Neural cell (in vitro differentiated cells): ENCODE measurements around the gene SMS. TPM values are rescaled to one million over a fixed set of nuclear protein-coding genes. Genes with fewer than 3 reads are reported as not detected.

Source experiments
- H2AFZ ChIP-seq: fragments of 200-600, 300-800 bp; sonication (generic), shearing (Covaris generic); 2 replicates; pipeline ENCODE4 v1.6.0; 2014; ENCODE audit warnings: low read depth, mild to moderate bottlenecking, antibody characterized with exemption, low read length, moderate library complexity
- H3F3A ChIP-seq: fragments of 200-600 bp; shearing (Covaris generic); 2 replicates; pipeline ENCODE4 v1.6.1; 2016; ENCODE audit warnings: mild to moderate bottlenecking, moderate library complexity, mixed read lengths, antibody characterized with exemption, low read length; ENCODE audit not compliant: insufficient read depth, poor library complexity, severe bottlenecking
- H3K27ac ChIP-seq: fragments of 200-600, 300-800 bp; sonication (generic), shearing (Covaris generic); 2 replicates; pipeline ENCODE4 v1.5.1; 2014; ENCODE audit warnings: mild to moderate bottlenecking, low read length, moderate library complexity
- H3K27me3 ChIP-seq: fragments of 300-800, 200-600 bp; sonication (generic), shearing (Covaris generic); 2 replicates; pipeline ENCODE4 v1.6.0; 2014; ENCODE audit warnings: mild to moderate bottlenecking, low read depth, low read length, moderate library complexity; ENCODE audit not compliant: insufficient read depth
- H3K36me3 ChIP-seq: fragments of 300-800, 200-600 bp; sonication (generic), shearing (Covaris generic); 2 replicates; pipeline ENCODE4 v1.5.1; 2014; ENCODE audit warnings: mild to moderate bottlenecking, antibody characterized with exemption, low read length, moderate library complexity; ENCODE audit not compliant: insufficient read depth
- H3K4me2 ChIP-seq: fragments of 300-800, 200-600 bp; sonication (generic), shearing (Covaris generic); 2 replicates; pipeline ENCODE4 v1.6.0; 2014; ENCODE audit warnings: mild to moderate bottlenecking, low read length
- H3K4me3 ChIP-seq: fragments of 300-800, 200-600 bp; sonication (generic), shearing (Covaris generic); 2 replicates; pipeline ENCODE4 v1.5.1; 2014; ENCODE audit warnings: mild to moderate bottlenecking, low read length, moderate library complexity
- H3K79me2 ChIP-seq: fragments of 200-600 bp; shearing (Covaris generic); replicated peaks from 2 replicates; pipeline ENCODE4 v1.6.0; 2014; ENCODE audit warnings: mild to moderate bottlenecking, low read length, moderate library complexity; ENCODE audit not compliant: insufficient read depth
- H3K9ac ChIP-seq: fragments of 300-800, 200-600 bp; sonication (generic), shearing (Covaris generic); 2 replicates; pipeline ENCODE4 v1.6.1; 2016; ENCODE audit warnings: mild to moderate bottlenecking, low read length, mixed read lengths
- H3K9me2 ChIP-seq: fragments of 200-600 bp; shearing (Covaris generic); 2 replicates; pipeline ENCODE4 v1.6.1; 2016; ENCODE audit warnings: mild to moderate bottlenecking, low read length, mixed read lengths; ENCODE audit not compliant: insufficient read depth
- H3K9me3 ChIP-seq: fragments of 200-600, 300-800 bp; sonication (generic), shearing (Covaris generic); 2 replicates; pipeline ENCODE4 v1.6.1; 2016; ENCODE audit warnings: mild to moderate bottlenecking, mixed run types, low read length, moderate library complexity, mixed read lengths
- H4K20me1 ChIP-seq: fragments of 200-600 bp; shearing (Covaris generic); 2 replicates; pipeline ENCODE4 v1.6.1; 2016; ENCODE audit warnings: mild to moderate bottlenecking, mixed run types; ENCODE audit not compliant: insufficient read depth
- EP300 ChIP-seq: fragments of 450-650 bp; conservative IDR thresholded peaks from 2 replicates; pipeline ENCODE4 v1.6.1; 2014; ENCODE audit warnings: antibody characterized with exemption, mild to moderate bottlenecking, moderate library complexity; ENCODE audit not compliant: poor library complexity, severe bottlenecking
- MXI1 ChIP-seq: fragments of 450-650 bp; conservative IDR thresholded peaks from 2 replicates; pipeline ENCODE4 v1.6.1; 2014; ENCODE audit warnings: antibody characterized with exemption, mild to moderate bottlenecking; ENCODE audit not compliant: poor library complexity, severe bottlenecking
- RAD21 ChIP-seq: fragments of 450-650 bp; conservative IDR thresholded peaks from 2 replicates; pipeline ENCODE4 v1.6.1; 2014; ENCODE audit warnings: antibody characterized with exemption, mild to moderate bottlenecking, moderate library complexity
- REST ChIP-seq: IDR thresholded peaks from 2 replicates; pipeline ENCODE4 v1.6.1; 2012; ENCODE audit warnings: borderline replicate concordance
- SMC3 ChIP-seq: fragments of 450-650 bp; conservative IDR thresholded peaks from 2 replicates; pipeline ENCODE4 v1.6.1; 2014; ENCODE audit warnings: antibody characterized with exemption, mild to moderate bottlenecking, moderate library complexity; ENCODE audit not compliant: poor library complexity
- TAF1 ChIP-seq: IDR thresholded peaks from 2 replicates; pipeline ENCODE4 v1.6.1; 2012; ENCODE audit warnings: low read depth
- polyA plus RNA-seq: library from polyadenylated mRNA; depleted of rRNA; stranded (reverse); fragments of >200 nt; gene quantifications from 2 replicates; pipeline ENCODE4 v1.2.3, GENCODE V29; 2014
- TF ChIP-seq, protein P1 (sequence below): fragments of 450-650 bp; IDR thresholded peaks from 2 replicates; pipeline ENCODE4 v1.5.1; 2014; ENCODE audit warnings: antibody characterized with exemption, mild to moderate bottlenecking, moderate library complexity; ENCODE audit not compliant: poor library complexity, severe bottlenecking

SMS gene
- polyA plus RNA-seq, 1 donor from 2014 or later = 101 TPM

DNA sequence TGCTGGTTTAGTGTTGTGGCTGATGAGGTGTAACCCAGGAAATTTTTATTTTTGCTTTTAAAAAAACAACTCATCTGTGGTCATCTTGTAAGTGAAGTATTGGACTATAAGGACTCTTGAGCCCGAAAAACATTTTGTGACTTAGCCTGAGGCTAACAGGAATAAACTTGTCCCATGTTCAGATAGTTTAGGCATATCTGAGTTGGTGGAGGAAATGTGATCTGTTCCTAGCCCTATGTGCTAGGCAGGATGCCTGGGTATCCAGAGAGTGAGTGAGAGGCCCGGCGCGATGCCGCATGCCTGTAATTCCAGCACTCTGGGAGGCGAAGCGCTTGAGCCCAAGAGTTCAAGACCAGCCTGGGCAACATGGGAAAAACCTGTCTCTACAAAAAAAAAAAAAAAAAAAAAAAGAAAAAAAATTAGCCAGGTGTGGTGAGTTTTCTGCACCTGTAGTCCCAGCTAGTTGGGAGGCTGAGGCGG lies 3.7 kb downstream of the SMS start:
- Histone ChIP-seq H3K36me3 (no peaks in the 10 kb centered on the region), H3K27ac (no peak overlapping the region), H4K20me1 (no peaks in the 10 kb centered on the region), H3K9me3 (no peaks in the 10 kb centered on the region), H3K4me3 (no peak overlapping the region), H3K4me2 (no peak overlapping the region), H3K27me3 (no peaks in the 10 kb centered on the region), H3K9ac (no peak overlapping the region), H3F3A (no peaks in the 10 kb centered on the region), H3K9me2 (no peaks in the 10 kb centered on the region), H2AFZ (no peak overlapping the region), H3K79me2 (peaks cover 22% of the 10 kb centered on the region)
- no peak for TF ChIP-seq RAD21
- TF ChIP-seq, protein P1, sequence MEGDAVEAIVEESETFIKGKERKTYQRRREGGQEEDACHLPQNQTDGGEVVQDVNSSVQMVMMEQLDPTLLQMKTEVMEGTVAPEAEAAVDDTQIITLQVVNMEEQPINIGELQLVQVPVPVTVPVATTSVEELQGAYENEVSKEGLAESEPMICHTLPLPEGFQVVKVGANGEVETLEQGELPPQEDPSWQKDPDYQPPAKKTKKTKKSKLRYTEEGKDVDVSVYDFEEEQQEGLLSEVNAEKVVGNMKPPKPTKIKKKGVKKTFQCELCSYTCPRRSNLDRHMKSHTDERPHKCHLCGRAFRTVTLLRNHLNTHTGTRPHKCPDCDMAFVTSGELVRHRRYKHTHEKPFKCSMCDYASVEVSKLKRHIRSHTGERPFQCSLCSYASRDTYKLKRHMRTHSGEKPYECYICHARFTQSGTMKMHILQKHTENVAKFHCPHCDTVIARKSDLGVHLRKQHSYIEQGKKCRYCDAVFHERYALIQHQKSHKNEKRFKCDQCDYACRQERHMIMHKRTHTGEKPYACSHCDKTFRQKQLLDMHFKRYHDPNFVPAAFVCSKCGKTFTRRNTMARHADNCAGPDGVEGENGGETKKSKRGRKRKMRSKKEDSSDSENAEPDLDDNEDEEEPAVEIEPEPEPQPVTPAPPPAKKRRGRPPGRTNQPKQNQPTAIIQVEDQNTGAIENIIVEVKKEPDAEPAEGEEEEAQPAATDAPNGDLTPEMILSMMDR = no peak
- TF ChIP-seq REST = no peak

DNA sequence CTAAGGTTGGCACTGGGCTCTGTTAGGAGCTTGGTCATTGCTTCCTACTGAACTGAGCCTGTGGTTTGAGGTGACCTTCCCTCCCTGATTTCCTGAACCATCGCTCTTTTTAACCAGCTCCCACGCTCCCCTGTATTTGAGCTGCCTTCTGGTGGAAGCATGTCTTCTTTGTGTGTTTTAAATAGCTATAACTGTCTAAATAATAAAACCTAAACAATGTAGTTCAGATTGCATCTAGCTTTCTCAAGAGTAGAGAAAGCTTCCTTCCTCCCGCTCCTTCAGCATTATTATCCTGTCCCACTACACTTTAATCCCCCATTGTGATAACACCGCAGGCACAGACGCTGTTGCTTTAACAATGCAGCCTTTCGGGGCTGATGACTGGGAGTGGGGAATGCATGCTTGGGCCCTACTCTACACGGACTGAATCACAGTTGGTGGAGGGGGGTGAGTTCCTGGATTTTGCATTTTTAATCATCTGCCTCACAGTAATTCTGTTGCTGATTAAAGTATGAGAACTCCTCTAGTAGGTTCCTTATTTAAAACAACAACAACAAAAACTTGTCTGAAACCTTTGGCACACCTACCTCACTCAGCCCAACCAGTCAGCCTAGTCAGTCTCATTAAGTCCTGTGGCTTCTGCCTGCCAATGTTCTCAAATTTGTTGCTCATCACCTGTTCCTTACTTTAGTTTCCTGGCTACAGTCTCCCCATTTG lies 6.6 kb downstream of the SMS start:
- Histone ChIP-seq H4K20me1 (no peaks in the 10 kb centered on the region), H3K4me2 (no peak overlapping the region), H3K27me3 (no peaks in the 10 kb centered on the region), H2AFZ (no peak overlapping the region), H3K27ac (no peak overlapping the region), H3F3A (no peaks in the 10 kb centered on the region), H3K4me3 (peak overlapping the region; percentile 31), H3K9ac (peak overlapping the region; percentile 9), H3K9me2 (no peaks in the 10 kb centered on the region), H3K36me3 (no peaks in the 10 kb centered on the region), H3K79me2 (peaks cover 38% of the 10 kb centered on the region), H3K9me3 (no peaks in the 10 kb centered on the region)
- TF ChIP-seq SMC3 (no peak), EP300 (no peak), REST (no peak), TAF1 (no peak), MXI1 (no peak), RAD21 (no peak)
- TF ChIP-seq, protein P1 = no peak
